ENCODE results near the gene MEG3.

- no peak for TF ChIP-seq CREM (CRISPR knock-in tag; IDR thresholded peaks at IDR 0.05)
- no peak for TF ChIP-seq CTCF (IDR thresholded peaks at IDR 0.05)
These were observed 70.6 kb downstream of the MEG3 start for GRCh38 chr14:100896369-100897060.
